Left renal cortex interstitium (tissue), 4 donors: Measurements from ENCODE around the gene TMEM214. TPM values are rescaled to one million over a fixed set of nuclear protein-coding genes. Genes with fewer than 3 reads are reported as not detected.
A peak's percentile ranks its signal among the peaks of the same experiment; 100 is the strongest.

Experiments
- DNase-seq, 4 donors: peaks; one replicate each; pipeline ENCODE4 v3.0.0-alpha.2; 2013; ENCODE audit warnings: low read depth in 4 of 4, low spot score in 2 of 4, missing footprints in 1 of 4
- polyA plus RNA-seq, 4 donors: library from polyadenylated mRNA; unstranded; fragments of 120-200 nt; gene quantifications; one replicate each; pipeline ENCODE4 v1.2.1, GENCODE V29; 2013; ENCODE audit not compliant: insufficient read length in 4 of 4

The TMEM214 gene
- polyA plus RNA-seq, 4 donors = 52.6 to 75.7 (median 61.0) TPM

DNA sequence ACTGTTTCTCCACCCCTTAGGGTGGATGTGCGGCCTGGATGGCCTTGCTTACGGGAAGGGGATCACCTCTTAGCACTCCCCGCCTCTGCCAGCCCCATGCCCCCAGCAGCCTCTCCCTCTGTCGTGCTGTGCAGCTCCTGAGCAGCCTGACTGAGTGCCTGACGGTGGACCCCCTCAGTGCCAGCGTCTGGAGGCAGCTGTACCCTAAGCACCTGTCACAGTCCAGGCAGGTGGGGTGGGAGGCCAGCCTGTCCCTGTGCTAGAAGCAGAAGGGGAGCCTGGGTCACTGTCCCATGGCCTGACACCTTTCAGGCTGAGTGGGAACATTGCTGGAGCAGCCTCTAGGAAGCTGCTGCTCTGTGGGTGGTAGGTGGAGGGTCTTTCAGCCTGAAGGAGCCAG is 5.2 kb downstream of the TMEM214 start:
- DNase-seq = no peak

DNA sequence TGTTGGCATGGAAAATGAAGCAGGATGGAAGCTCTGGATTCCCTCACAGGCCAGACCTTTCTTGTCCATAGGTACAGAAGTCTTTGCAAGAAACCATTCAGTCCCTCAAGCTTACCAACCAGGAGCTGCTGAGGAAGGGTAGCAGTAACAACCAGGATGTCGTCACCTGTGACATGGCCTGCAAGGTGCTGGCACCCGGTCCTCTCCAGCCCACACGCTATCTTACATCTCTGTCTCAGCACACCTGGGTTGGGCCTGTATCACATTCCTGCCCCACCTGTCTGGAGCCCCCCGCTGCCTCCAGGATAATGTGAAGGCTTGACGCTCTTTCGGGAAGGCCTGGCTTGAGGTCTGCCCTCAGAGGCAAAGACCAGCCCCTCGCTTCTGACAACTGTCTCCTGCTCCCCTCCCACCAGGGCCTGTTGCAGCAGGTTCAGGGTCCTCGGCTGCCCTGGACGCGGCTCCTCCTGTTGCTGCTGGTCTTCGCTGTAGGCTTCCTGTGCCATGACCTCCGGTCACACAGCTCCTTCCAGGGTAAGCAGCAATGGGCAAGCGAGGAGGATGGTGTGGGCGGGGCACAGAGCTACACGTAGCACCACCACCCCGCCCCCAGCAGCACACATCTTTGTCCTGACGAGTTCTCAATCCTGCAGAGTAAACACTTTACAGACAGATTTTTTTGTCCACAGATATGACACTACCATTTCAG is 6.0 kb downstream of the TMEM214 start:
- no peak for DNase-seq

DNA sequence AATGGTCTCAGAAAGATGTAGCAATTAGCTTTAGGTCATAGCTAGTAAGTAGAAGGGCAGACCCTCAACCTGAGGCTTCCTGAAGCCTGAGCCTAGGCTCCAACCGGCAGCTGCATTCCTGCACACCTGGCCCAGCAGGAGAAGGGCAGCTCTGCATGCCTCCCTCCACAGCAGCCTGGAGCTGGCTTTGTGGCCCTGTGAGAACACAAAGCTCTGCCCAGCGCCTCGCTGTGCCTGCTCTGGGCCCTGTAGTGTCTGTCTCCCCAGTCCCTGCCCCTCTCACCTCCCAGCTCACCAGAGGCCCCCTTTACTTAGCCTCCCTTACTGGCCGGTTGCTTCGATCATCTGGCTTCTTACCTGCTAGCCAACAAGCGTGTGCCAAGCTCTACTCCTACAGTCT is 6.7 kb downstream of the TMEM214 start:
- DNase-seq = no peak

DNA sequence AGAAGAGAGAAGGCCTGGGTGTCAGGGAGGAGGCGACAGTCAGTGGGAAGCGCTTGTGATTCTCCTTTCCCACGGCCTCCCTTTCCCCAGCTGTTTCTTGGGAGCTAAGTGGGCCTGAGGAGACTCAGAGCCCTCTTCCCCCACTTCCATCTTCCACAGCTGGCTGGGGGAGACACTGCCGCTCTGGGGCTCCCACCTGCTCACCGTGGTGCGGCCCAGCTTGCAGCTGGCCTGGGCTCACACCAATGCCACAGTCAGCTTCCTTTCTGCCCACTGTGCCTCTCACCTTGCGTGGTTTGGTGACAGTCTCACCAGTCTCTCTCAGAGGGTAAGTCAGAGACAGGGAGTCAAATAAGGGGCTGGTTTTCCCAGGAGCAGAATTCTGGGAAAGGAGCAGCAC is 7.1 kb downstream of the TMEM214 start:
- no peak for DNase-seq

DNA sequence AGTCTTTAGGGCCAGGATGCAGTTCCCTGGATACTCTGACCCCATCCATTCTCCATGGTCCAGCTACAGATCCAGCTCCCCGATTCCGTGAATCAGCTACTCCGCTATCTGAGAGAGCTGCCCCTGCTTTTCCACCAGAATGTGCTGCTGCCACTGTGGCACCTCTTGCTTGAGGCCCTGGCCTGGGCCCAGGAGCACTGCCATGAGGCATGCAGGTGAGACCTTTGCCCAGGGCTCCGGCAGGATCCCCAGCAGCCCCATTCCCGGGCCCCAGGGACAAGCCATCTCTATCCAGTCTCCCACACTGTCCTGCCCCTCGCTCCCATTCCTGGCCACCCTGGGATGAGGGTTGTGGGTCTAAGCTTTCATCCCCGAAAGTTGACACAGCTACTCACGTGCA is 7.5 kb downstream of the TMEM214 start:
- DNase-seq = no peak

DNA sequence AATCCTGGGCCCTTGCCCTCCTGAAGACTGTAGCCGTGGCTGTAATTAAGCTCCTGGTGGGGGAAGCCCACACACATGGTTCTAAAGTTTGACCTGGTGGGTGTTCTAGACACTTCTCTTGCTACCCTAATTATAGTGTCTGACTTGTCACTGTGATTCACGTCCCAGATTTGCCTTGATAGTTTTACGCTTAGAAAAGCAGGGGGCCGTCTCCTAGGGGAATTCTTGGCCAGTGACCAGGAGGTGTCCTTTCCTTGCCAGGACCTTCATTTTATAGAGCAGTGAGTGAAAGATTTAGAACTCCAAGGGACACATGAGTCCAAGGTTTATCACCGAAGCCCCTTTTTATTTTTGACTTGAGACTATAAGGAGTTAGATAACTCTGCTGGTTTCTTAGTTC is 9.0 kb downstream of the TMEM214 start:
- DNase-seq = peak in 3 of 4 donors; percentile 52 to 71 (median 59)

DNA sequence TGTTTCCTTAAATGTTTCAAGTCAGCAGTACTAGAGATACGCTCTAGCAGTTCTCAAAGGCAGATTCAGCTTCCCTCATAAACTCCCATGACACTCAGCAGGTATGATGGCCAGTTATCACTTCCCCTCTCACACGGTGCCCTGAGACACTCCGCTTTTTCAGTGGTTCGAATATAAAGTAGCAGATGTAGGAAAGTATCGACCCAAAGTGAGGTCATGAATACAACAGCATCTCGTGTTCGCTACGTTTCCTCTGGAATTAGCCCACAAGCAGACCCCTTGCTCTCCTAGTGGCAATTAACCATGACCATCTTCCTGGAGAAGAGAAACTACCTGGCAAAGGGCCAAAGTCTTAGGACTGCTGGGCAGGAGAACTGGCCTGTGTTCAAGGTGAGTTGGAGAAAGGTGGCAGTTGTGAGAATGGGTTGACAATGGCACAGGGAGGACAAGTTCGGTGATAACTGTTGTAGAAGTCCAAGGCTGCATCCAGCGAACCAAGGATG is 9.4 kb downstream of the TMEM214 start:
- DNase-seq = peak in 1 of 4 donors; percentile 8

DNA sequence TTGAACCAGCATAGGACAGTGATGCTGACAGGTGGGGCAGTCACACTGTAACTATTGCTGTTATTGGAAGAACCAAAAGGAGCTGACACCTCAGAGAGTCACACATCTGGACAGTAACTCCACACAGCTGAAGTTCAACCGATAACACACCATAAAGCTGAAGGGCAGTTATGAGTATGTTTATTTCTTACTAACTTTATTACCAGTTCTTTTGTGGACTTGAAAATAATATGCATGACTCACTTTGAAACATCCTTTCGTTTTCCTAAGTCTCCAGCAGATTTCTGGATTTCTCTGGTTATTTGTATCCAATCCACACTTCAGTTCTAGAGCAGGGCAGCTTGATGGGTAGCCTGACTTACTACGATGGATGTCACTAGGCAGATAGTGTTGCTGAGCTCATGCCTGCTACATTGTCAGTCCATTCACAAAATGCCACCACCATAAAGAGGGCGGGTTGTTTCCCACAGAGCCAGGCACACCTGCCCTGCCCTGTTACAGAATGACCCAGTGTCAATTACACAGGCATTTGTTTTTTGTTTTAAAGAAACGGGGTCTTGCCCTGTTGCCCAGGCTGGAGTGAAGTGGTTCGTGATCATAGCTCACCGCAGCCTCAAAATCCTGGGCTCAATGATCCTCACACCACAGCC is 10.3 kb downstream of the TMEM214 start:
- no peak for DNase-seq

DNA sequence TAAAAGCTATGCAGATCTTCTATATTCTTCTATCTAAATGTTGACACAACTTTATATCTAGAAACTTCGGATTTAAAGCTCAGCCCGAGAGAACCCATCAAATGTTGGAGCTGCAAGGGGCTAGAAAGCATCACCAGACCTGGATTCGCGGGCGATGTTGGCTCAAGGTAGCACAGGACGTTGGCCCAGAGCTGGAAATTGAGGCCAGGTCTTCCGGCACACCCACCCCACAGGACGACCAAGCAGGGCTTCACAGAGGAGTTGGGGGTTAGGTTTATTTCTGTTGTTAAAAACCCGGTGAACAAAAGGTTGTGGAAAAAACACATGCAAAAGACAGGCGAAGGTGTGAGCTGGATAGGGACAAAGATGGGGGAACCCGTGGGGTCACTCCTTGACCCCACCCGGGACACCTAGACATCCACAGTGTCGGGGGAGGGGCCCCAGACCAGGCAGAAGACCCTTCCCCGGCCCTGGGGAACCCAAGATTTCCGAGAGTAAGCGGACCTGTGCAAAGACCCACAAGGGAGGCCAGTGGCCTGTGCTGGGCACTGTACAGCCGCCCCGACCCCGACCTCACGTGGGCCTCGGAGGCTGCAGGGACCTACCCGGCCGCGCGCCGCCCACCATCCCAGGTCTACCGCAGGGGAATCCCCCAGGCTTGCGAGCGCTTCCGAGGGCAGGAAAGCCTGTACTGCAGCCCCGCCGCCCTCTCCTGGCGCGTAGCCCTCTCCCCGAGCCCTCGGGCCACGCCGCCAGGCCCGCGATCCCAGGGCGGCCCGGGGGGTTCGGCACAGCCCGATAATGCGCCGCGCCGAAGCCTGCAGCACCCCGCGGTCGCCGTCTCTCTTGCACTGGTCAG is 16.9 kb downstream of the TMEM214 start:
- no peak for DNase-seq

DNA sequence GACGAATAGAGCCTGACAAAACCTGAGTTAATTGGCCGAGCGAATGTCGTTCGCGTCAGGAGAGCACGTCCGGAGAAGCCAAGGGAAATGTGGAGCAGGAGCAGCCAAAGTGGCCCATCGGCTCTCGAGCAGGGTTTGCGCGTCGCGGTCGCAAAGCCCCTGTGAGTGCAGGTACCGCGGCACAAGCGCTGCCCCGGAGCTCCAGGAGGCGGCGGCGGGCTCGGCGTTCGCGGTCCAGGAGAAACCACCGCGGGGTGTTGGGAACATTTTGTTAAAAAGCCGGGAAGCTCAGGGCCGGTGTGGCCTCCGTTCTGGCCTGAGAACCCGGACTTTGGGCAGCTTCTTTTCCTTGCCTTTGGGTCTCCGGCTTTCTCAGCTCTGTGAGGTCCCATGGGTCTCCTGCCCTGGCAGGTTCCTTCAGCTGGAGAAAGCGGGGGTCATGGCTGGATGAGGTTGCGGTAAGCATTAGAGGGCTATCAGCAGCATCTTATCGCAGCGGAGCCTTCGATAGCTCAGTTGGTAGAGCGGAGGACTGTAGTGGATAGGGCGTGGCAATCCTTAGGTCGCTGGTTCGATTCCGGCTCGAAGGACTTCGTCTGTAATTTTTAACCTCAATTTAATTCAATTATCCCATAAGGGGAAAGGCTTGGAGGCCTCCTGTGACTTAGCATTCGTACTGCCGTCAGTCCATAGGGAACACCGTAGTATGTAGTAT is 17.7 kb downstream of the TMEM214 start:
- DNase-seq = peak in 3 of 4 donors; percentile 90 to 94 (median 91)

DNA sequence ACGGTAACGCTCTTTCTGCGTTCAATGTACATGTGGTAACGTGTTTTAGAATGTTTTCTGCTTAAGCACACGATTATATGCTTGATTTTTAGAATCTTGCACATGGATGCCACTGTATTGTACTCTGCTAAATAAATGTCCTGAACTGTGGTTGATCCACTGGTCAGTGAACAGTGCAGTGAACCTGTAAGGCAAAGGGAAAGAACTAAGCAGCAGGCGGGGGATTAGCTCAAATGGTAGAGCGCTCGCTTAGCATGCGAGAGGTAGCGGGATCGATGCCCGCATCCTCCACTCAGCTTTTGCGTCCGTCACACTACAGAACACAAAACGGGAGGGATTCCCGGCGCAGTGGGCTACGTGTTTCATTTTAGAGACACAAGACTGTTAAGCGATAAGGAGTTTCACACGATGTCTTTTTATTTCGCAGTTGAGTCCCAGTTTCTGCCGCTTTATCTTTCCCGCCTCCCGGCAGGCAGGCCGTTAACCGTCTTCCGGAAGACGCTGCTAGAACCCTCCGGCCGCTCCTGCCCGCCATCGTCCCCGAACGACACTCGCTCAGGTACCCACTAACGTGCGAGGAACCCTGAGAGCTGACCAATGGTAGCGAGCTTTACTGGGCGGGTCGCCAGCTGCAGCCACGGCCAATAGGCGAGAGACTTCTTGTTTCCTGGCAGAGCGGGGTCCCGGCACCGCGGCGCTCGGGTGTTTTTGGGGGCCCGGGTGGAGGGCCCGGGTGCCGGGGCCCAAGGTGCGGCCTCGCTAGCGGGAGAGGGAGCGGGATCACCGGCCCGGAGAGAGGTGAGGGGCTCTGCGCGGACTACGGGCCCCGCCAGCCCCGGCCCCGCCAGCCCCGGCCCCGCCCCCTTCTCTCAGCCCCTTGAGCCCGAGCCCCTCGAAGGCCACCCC is 18.5 kb downstream of the TMEM214 start, which contains the start of gene AGBL5:
AGBL5 (plus strand) TSS at position 673 of the 906 bp plus-strand sequence. CDS start 1,291 bp downstream, outside the sequence.
- peak; percentile 86 to 97 (median 90) for DNase-seq

DNA sequence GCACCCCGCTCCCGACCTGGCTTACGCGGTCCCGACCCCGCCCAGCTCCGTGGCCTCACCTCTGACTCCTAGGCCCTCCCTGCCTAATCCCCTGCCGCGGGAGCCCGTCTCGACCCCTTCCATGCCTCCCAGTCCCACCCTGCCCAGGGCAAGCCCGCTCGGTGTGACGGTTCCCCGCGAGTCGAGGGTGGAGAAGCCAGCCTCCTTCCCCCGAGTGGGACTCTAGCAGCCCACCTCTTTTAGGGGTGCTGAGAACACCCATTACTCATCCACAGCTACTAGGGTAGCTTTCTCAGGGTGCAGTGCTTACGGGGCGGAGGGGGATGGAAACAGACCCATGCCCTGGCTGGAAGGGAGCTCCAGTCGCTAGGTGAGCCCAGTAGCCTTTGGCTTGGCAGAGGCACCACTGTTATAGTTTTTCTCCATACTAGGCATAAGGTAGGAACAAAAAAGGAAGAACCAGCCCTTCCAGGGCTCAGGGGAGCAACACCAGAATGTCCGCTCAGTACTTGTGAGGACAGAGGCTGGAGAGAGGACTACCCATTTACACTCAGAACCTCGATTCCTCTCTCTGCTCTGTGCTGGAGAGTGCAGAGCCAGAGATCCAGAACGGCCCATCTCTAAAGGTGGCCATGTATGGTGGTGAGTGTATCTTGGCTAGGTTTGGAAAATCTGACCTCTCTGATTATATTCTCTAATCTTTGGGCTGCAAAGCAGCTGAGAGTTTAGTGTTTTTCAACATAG is 19.3 kb downstream of the TMEM214 start:
- DNase-seq = no peak

DNA sequence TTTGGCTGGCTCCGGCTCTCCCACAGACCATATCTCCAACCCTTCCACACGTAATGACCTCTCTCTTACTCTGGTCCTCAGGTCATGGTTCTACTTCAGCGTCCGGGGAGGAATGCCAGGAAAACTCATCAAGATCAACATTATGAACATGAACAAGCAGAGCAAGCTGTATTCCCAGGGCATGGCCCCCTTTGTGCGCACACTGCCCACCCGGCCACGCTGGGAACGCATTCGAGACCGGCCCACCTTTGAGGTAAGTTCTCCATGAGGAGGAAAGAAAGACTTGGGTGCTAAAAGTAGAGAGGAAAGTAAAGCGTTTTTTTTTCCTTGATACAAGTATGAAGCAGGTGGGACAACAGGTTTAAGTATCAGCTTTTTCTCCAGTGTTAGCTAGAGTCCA is 20.6 kb downstream of the TMEM214 start:
- no peak for DNase-seq

DNA sequence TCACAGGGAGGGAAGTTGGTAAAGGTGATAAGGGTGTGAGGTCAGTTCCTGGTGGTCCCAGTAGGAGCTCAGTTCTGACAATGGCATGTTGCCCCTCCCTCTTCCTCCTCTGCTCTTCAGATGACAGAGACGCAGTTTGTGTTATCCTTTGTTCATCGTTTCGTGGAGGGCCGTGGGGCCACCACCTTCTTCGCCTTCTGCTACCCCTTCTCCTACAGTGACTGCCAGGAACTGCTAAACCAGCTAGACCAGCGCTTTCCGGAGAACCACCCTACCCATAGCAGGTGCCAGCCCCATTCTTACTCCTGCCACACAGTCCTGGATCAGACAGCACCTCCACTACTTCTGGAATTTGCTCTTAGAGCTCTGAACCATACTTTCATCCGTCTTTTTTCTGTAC is 21.0 kb downstream of the TMEM214 start:
- DNase-seq = no peak

DNA sequence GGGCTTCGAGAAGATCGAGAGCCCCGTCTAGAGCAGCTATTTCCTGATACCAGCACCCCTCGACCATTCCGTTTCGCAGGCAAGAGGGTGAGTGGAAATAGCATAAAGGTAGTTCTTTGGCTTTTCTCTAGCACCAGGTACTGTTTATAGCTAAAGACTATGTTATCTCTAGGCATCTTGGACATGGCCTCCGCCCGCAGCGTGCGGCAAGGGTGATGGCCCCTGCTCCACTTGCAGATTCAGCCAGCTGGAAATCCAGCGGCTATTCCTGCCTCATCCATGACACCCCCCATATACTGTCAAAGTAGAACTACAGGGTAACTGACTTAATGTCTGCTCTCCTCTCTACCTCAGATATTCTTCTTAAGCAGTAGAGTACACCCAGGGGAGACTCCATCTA is 22.0 kb downstream of the TMEM214 start:
- DNase-seq = no peak

DNA sequence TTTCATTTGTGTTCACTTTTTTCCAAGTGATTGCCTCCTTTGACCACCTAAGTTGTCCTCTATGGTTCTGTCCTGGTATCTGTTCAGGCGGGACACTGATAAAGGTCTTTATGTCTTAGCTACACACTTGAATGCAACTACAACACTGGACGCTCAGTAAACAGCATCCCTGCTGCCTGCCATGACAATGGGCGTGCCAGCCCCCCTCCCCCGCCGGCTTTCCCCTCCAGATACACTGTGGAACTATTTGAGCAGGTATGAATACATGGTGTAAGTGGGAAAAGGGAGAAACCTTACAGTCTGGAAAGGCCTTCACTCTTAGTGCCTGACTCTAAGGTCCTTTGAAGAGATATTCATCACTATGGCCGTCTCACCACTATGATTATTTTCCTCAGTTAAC is 24.4 kb downstream of the TMEM214 start:
- DNase-seq = no peak

DNA sequence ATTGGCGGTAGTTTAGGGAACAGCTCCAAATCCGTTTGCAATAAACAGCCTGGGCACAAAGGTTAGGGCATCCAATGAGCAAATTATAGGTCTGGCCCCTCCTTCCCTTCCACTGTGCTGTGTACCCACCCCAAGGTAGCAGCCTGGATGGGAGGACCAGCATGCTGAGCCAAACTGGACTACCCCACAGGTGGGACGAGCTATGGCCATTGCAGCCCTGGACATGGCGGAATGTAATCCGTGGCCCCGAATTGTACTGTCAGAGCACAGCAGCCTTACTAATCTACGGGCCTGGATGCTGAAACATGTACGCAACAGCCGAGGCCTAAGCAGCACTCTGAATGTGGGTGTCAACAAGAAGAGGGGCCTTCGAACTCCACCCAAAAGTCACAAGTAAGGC is 25.4 kb downstream of the TMEM214 start:
- no peak for DNase-seq

DNA sequence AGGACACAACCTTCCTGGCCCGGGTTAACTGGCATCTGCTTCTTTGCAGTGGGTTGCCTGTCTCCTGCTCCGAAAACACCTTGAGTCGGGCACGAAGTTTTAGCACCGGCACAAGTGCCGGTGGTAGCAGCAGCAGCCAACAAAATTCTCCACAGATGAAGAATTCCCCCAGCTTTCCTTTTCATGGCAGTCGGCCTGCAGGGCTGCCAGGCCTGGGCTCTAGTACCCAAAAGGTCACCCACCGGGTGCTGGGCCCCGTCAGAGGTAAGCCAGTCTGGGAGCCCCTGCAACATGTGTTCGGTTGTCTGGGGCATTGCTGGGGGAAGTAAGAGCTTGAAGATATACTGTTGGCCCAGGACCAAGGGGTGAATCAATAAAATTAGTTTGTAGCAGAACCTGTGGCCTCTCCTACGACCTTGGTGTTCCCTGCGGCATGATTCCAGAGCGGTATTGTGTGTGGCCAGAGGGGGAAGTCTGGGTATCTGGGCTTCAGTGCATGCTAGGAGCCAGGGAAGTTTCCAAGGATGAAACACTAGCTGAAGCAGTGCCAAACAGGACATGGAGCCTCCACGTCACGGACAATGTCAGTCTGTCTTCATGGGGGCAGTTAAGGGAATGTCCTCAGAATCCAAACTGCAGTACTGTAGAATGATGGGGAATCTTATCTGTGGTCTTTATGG is 26.5 kb downstream of the TMEM214 start:
- DNase-seq = no peak
